ENCODE data around the gene ERRFI1. TPM values are rescaled to one million over a fixed set of nuclear protein-coding genes. Genes with fewer than 3 reads are reported as not detected.

ERRFI1 gene
- total RNA-seq, 2 donors from 2014 or later: 33.0 to 34.5 TPM

GRCh38 chr1:7993593-7994479, 32.3 kb downstream of the ERRFI1 start:
- DNase-seq (ENCODE audit: low spot score): no peak
- no peak overlapping the region for H3K27ac ChIP-seq
- no peaks in the 10 kb centered on the region for H3K27me3 ChIP-seq
- no peaks in the 10 kb centered on the region for H3K4me1 ChIP-seq
- TF ChIP-seq CTCF (IDR thresholded peaks at IDR 0.05): no peak
- H3K4me3 ChIP-seq: no peak overlapping the region
- H3K9me3 ChIP-seq: no peaks in the 10 kb centered on the region
- no peaks in the 10 kb centered on the region for H3K36me3 ChIP-seq

- Histone ChIP-seq H3K4me1 (no peaks in the 10 kb centered on the region), H3K27ac (no peak overlapping the region), H3K9me3 (no peaks in the 10 kb centered on the region), H3K4me3 (no peak overlapping the region), H3K27me3 (no peaks in the 10 kb centered on the region), H3K36me3 (no peaks in the 10 kb centered on the region)
- no peak for TF ChIP-seq CTCF (IDR thresholded peaks at IDR 0.05)
- DNase-seq (ENCODE audit: low spot score): no peak
Observed at GRCh38 chr1:7992885-7993284, 33.2 kb downstream of the ERRFI1 start.

- H3K27ac ChIP-seq: no peak overlapping the region
- DNase-seq (ENCODE audit: low spot score): no peak
- no peak overlapping the region for H3K4me3 ChIP-seq
- TF ChIP-seq CTCF (IDR thresholded peaks at IDR 0.05): no peak
- no peaks in the 10 kb centered on the region for H3K36me3 ChIP-seq
- H3K4me1 ChIP-seq: no peaks in the 10 kb centered on the region
- H3K9me3 ChIP-seq: no peaks in the 10 kb centered on the region
- no peaks in the 10 kb centered on the region for H3K27me3 ChIP-seq
Observed at GRCh38 chr1:7991504-7992440, 34.3 kb downstream of the ERRFI1 start.

GRCh38 chr1:7989762-7990428, 36.2 kb downstream of the ERRFI1 start:
- H3K4me1 ChIP-seq: no peaks in the 10 kb centered on the region
- no peak overlapping the region for H3K4me3 ChIP-seq
- DNase-seq (ENCODE audit: low spot score): no peak
- TF ChIP-seq CTCF (IDR thresholded peaks at IDR 0.05): no peak
- H3K36me3 ChIP-seq: peaks cover 16% of the 10 kb centered on the region
- no peaks in the 10 kb centered on the region for H3K9me3 ChIP-seq
- no peak overlapping the region for H3K27ac ChIP-seq
- H3K27me3 ChIP-seq: no peaks in the 10 kb centered on the region

GRCh38 chr1:7988576-7988975, 37.5 kb downstream of the ERRFI1 start:
- Histone ChIP-seq H3K27ac (no peak overlapping the region), H3K9me3 (no peaks in the 10 kb centered on the region), H3K4me3 (no peak overlapping the region), H3K36me3 (peaks cover 27% of the 10 kb centered on the region), H3K4me1 (no peaks in the 10 kb centered on the region), H3K27me3 (no peaks in the 10 kb centered on the region)
- TF ChIP-seq CTCF (IDR thresholded peaks at IDR 0.05): no peak
- DNase-seq (ENCODE audit: low spot score): no peak
